HG03159 (cell line): ENCODE data around the gene SHB.
A peak's percentile ranks its signal among the peaks of the same experiment; 100 is the strongest.

Source experiments
- ATAC-seq: cut with Tn5 transposase; IDR thresholded peaks from one replicate; pipeline ENCODE4 v1.9.1; 2021; ENCODE audit warnings: mild to moderate bottlenecking, moderate library complexity; ENCODE audit not compliant: unreplicated experiment

The SHB gene

GRCh38 chr9:38088006-38088925 lies 19.2 kb upstream of the SHB start:
- ATAC-seq = no peak

GRCh38 chr9:38086496-38086895 lies 17.5 kb upstream of the SHB start:
- ATAC-seq = no peak

DNA sequence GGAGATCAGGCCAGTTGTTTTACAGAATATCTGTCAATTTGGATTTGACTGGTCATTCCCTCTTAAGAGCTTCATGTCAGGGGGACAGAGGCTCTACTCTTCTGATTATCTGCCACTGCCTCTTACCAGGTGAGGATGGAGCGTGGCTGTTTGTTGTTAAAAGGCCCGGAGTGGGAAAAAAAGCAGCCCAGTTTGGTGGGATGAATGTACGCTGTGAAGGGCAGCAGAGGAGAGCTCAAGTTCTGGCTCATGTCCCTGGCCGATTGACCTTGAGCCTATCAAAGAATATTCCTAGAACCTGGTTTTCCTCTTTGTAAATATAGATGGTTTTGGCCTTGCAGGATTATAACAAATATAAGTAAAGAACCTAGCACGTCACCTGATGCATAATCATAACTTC lies 16.3 kb upstream of the SHB start:
- no peak for ATAC-seq

DNA sequence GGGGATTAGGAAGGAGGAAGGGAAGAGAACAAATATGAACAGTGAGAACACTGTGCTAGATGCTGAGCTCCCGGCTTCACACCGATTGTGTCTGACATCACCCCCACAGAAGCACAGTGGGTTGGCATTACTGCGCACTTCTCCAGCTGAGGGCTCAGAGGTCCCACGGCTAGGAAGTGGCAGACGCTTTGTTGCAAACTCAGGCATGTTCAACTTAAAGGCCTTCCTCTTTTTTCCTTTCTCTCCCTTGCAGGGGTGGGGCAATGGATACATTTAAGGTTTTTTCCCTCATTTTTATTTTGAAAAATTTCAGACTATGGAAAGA lies 15.5 kb upstream of the SHB start:
- ATAC-seq = no peak

- no peak for ATAC-seq
Observed at GRCh38 chr9:38083858-38084555, 15.0 kb upstream of the SHB start.

- ATAC-seq = no peak
Observed at GRCh38 chr9:38082446-38083287, 13.6 kb upstream of the SHB start.

- no peak for ATAC-seq
Observed at GRCh38 chr9:38081356-38082108, 12.5 kb upstream of the SHB start.

DNA sequence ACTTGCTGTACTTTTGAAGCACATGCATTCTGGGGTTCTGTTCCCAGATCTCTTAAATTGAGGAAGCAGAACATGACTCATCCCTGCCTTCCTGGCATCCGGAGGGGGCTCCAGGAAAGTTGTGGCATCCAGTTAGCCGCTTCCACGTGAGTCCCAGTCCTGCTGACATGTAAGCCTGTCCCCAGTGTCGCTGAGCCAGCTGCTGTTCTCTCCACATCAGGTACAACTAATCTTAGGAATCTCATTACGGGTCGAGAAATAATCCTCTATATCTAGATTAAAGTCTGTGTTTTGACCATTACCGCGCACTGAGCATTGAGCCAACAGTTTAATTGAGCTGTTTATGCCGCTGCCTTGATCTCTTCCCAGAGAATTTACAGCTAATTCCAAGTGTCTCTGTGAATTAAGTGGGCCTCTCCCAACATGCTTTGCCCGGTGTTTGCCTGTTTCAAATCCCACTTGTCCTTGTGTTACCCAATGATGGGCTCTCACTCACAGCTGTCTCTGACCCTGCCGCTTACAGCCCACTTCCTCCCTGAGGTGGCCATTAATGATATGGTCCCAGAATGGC lies 10.5 kb upstream of the SHB start:
- ATAC-seq = no peak

DNA sequence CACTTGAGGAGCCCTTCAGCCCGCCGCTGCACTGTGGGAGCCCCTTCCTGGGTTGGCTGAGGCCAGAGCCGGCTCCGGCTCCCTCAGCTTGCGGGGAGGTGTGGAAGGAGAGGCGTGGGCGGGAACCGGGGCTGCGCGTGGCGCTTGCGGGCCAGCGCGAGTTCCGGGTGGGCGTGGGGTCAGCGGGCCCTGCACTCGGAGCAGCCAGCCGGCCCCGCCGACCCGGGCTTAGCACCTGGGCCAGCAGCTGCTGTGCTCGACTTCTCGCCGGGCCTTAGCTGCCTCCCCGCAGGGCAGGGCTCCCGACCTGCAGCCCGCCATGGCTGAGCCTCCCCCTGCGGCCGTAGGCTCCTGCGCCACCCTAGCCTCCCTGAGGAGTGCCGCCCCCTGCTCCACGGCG lies 6.2 kb upstream of the SHB start:
- no peak for ATAC-seq

DNA sequence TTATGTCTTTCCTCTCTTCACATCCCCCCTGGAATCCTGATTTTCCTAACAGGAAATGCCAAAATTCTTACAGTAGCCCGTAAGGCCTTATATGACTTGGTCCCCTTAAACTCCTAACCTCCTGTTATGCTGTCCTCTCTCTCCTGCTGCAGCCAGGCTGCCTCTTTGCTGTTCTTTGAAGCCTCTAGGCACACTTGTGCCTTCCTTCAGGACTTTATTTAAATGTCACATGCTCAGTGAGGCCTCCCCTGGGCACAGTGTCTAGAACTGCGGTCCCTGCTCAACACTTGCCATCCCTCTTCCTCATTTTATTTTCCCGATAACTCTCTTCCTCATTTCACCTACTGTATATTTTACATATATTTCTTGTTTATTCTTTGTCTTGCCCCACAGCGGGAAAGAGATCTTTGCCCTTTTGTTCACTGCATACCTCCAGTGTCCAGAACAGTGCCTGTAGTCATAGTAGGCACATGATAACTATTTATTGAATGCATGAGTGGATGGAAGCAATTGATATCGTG lies 5.5 kb upstream of the SHB start:
- ATAC-seq = no peak

- no peak for ATAC-seq
Observed at GRCh38 chr9:38073882-38074281, 4.9 kb upstream of the SHB start.

DNA sequence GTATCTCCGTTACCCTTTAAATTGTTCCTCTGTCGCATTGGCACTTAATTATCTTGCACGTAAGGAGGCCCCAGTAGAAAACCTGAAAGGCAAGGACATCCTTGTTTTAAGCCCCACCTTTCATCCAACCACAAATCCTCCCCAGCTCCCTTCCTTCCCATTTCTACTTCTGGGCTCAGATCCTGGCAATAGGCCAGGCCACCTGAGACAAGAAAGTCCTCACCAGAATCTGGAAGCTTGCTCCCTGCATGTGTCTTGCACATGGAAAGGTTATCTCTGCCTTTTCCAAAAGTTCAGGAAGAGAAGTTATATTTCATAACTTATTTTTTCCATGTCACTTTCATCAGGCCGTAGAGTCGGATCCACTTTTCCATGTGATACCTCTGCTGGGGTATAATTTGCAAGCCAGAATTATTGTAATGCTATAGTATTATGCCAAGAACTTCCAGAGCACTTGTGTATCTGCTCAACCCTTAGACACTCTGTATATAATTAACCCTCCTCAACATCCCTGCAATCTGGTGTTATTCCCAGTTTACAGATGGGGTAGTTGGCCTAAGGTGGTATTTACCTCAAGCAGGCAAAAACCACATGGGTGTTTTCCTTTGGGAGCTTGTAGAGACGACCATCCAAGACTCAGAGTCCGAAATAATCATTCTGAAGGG lies 2.6 kb upstream of the SHB start:
- ATAC-seq = no peak

- ATAC-seq = no peak
Observed at GRCh38 chr9:38067859-38068681, 957 bp downstream of the SHB start.

- ATAC-seq = no peak
Observed at GRCh38 chr9:38066914-38067858, 1.8 kb downstream of the SHB start.

DNA sequence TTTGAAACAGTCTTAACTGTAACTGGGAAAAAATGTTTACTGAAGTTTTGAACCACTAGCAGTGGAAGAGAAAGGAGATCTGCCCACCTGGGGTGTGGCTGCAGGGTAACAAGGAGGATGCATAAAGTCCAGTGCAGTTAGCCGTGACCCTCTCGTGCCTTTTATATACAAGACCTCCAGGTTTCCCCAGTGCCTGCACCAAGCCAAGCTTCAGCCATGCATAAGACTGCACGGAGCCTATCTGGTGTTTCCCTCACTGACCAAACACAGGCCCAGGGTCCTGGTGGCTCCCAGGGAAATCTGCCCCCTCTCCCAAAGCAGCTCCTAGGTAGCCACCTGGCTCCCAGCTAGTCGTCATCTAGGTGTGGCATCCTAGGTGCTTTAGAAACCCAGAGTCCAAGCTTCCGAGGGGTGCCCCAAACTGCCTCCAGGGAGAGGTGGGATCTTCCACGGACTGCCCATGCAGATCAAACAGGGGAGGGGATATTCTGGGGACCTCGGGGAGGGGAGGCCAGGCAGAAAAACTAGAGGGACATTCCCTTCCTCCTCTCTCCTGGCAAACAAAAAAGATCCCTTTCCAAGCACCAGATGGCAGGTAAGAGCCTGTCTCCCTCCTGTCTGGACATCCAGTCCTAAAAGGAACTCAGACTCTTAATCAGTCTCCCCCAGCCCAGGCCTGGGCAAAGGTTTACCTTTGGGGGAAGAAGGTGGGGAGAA lies 2.7 kb downstream of the SHB start:
- ATAC-seq = no peak

DNA sequence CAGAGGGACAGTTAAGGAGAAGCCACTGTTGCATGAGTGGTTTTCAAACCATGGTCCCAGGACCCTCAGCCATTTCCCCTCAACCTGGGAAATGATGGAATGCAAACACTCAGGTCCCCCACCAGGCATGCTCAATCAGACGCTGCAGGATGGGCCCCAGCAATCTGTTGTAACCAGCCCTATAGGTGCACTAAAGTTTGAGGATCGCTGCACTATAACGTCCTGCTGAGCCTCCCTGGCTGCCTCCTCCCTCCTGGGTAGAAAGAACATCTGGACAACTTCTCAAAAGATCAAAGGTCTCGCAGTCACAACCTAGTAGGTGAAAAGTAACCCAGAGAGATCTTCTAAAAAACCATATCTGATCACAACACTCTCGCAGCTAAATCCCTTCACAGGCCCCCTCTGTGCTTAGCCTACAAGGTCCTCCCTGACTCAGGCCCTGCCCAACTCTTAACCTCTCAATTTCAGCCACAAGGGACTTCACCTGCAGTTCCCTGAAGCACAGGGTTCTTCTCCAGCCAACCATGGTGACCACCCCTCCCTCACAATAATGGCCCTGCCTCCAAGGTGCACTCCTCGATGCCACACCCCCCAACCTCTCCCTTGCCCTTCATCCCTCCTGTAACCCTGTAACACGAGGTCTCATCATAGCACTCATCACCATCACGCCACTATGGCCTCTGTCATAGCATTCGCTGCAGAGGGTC lies 3.5 kb downstream of the SHB start:
- peak; percentile 37 for ATAC-seq
